GM12874 (cell line): ENCODE measurements around the gene S1PR5.

Experiments used
- TF ChIP-seq, protein P1 (sequence below): IDR thresholded peaks from 2 replicates; pipeline ENCODE4 v1.5.1; 2011; ENCODE audit warnings: low read depth, mild to moderate bottlenecking, control low read depth, low read length, moderate library complexity; ENCODE audit not compliant: insufficient read depth

S1PR5 gene

DNA sequence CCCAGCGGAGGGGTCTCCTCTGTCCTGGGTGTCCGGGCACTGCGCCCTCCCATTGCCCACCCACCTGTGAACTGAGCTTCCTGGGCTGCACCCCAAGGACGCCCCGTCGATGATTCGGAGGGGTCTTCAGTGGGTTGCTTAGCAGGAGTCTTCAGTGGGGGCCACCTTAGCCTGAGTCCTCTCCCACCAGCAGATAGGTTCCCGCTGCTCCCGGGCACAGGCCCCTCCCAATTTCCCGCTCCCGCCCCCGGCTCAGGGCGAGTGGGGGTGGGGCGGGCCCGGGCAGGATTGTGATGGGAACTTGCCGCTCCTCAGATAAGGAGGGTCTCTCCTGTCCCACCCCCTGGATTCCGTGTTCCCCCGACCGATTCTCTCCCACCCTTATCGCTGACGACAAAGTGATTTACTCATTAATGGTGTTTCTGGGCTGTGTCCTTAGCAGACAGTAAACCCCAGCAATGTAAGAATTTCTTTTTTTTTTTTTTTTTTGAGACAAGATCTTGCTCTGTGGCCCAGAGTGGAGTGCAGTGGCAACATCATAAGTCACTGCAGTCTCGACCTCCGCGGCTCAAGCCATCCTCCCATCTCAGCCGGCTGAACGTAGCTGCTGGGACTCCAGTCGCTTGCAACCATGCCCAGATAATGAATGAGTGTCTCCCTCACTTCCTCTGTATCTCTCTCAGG is 655 bp upstream of the S1PR5 start:
- TF ChIP-seq, protein P1, sequence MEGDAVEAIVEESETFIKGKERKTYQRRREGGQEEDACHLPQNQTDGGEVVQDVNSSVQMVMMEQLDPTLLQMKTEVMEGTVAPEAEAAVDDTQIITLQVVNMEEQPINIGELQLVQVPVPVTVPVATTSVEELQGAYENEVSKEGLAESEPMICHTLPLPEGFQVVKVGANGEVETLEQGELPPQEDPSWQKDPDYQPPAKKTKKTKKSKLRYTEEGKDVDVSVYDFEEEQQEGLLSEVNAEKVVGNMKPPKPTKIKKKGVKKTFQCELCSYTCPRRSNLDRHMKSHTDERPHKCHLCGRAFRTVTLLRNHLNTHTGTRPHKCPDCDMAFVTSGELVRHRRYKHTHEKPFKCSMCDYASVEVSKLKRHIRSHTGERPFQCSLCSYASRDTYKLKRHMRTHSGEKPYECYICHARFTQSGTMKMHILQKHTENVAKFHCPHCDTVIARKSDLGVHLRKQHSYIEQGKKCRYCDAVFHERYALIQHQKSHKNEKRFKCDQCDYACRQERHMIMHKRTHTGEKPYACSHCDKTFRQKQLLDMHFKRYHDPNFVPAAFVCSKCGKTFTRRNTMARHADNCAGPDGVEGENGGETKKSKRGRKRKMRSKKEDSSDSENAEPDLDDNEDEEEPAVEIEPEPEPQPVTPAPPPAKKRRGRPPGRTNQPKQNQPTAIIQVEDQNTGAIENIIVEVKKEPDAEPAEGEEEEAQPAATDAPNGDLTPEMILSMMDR, result no peak

DNA sequence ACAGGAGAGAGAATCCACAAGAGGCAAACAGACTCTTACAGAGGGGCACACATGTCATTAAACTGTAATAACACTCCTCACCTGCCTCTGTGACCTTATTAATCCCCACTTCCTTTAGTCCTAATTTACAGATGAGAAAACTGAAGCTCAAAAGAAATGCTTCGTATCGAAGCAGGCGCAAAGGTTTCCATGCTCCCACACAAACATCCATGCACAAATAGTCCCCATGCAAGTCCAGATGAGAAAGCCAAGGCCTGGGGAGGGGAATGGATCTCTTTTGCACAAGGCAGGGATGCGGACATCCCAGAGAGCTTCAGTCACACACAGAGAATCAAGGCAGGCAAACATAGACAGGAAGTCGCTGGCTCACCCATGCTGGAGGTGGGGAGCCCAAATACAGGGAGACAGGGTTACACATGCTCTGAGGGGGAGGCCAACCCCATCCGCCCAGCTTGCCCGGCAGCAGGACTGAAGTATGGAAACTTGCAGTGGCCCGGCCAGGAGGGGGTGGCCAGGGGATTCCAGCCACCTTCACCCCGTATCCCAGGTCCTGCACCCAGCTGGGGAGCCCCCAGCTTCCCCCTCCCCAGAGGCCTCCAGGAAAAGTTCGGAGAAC is 468 bp downstream of the S1PR5 start:
- TF ChIP-seq, protein P1, result no peak

DNA sequence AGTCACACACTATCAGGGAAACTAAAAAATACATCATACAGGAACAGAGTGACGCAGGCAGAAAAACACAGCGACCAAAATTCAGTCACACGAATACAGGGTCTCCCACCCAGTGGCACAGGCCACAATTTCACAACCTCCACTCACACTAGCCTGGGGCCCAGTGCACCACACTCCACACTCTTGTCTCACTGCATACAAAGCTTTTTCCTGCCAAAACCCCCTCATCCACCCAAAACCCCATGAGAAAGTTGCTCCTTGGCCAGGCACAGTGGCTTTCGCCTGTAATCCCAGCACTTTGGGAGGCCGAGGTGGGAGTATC is 1.2 kb downstream of the S1PR5 start:
- TF ChIP-seq, protein P1, result no peak

DNA sequence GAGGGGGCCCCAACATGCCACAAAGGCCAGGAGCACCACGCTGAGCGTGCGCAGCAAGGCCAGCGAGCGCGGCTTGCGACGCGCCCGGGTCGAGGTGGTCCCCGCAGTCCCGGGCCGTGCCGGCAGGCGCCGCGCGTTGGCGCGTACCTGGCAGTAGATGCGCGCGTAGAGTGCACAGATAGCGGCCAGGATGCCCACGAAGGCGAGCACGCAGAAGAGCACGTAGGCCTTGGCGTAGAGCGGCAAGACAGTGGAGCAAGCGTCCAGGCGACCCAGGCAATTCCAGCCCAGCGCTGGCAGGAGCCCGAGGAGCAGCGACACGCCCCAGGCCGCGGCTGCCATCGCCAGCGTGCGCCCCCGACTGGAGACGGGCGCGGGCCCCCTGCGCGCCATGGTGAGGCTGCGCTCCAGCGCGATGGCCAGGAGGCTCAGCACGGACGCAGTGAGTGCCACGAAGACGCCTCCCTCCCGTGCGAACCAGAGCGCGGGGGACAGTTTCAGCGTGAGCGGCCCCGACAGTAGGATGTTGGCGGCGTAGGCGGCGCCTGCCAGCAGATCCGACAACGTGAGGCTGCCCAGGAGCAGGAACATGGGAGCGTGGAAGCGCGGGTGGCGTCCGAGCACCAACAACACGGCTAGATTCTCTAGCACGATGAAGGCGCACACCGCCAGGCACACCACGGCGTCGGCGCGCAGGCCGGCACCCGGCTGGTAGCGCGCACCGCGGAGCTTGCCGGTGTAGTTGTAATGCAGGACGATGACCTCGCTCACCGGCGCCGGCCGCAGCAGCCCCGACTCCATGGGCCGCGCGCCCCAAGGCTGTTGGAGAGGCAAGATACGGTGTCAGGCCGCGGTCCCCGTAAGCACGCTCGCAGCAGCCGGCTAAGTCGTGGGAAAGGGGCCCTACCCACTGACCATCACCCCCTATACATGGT is 2.8 kb downstream of the S1PR5 start:
- TF ChIP-seq, protein P1, result peak; percentile 24; the same call in 1 of the 2 replicates

GRCh38 chr19:10513223-10513622 is 4.0 kb downstream of the S1PR5 start:
- TF ChIP-seq, protein P1, result no peak

DNA sequence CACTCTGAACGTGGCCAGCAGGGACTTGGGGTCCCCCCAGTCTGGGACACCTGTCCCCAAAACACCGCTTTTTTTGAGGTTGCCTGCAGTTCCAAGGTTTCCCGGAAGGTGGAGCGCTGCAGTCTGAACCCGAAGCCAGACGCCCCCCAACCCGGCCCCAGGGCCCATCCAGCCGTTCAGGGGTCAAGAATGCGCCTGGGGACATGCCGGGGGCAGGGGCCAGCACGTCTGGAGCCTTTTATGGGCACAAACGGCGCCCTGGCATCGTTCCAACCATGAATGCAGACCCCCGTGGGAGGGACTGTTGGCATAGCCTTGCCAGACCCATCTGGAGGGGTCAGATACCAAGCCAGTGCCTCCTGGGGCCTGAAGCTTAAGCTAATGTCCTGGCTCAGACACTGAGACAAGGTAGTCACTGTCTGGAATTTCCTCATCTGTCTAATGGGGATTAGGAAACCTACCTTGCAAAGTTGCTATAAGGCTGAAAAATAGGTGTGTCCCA is 6.9 kb downstream of the S1PR5 start:
- TF ChIP-seq, protein P1, result peak; percentile 91

GRCh38 chr19:10508707-10509106 is 8.5 kb downstream of the S1PR5 start:
- TF ChIP-seq, protein P1, result no peak
